CD14-positive monocyte (primary cell): Measurements from ENCODE around the gene PROSER1. TPM values are rescaled to one million over a fixed set of nuclear protein-coding genes. Genes with fewer than 3 reads are reported as not detected.

ENCODE experiments used
- DNase-seq, 3 donors: peaks; one replicate each; pipeline ENCODE4 v3.0.0-alpha.2; 2011 to 2022
- H2AFZ ChIP-seq: 2 replicates; pipeline ENCODE4 v1.6.0; 2012; ENCODE audit warnings: mild to moderate bottlenecking, low read depth, low read length, inconsistent platforms; ENCODE audit not compliant: insufficient read depth, poor library complexity, severe bottlenecking
- H3K27ac ChIP-seq, 2 donors: 1 replicate in 1 of 2; 2 replicates in 1 of 2; pipeline ENCODE4 v1.5.1; 2012 to 2013; ENCODE audit warnings: low read length in 2 of 2, control low read depth in 1 of 2, inconsistent platforms in 1 of 2, low read depth in 1 of 2, mild to moderate bottlenecking in 1 of 2
- H3K27me3 ChIP-seq, 2 donors: one replicate each; pipeline versions ENCODE4 v1.6.0 to v1.6.1; 2011 to 2013; ENCODE audit warnings: low read length in 2 of 2; ENCODE audit not compliant: control insufficient read depth in 2 of 2, insufficient read depth in 2 of 2
- H3K36me3 ChIP-seq, 2 donors: replicated peaks in 1 of 2; 1 replicate in 1 of 2; 2 replicates in 1 of 2; pipeline versions ENCODE4 v1.5.1 to v1.6.1; 2012 to 2013; ENCODE audit warnings: low read length in 2 of 2, control low read depth in 1 of 2, inconsistent platforms in 1 of 2, mild to moderate bottlenecking in 1 of 2; ENCODE audit not compliant: insufficient read depth in 2 of 2, control insufficient read depth in 1 of 2
- H3K4me1 ChIP-seq, 2 donors: 1 replicate in 1 of 2; 2 replicates in 1 of 2; pipeline versions ENCODE4 v1.5.1 to v1.6.1; 2012 to 2013; ENCODE audit warnings: low read length in 2 of 2, control low read depth in 1 of 2, inconsistent platforms in 1 of 2, mild to moderate bottlenecking in 1 of 2, moderate library complexity in 1 of 2; ENCODE audit not compliant: insufficient read depth in 2 of 2, control insufficient read depth in 1 of 2
- H3K4me2 ChIP-seq: replicated peaks from 2 replicates; pipeline ENCODE3; 2012; ENCODE audit warnings: low read length, moderate library complexity, mild to moderate bottlenecking; ENCODE audit not compliant: poor library complexity, severe bottlenecking; ENCODE audit errors: extremely low read depth
- H3K4me3 ChIP-seq, 3 experiments: fragments of 200-600 bp in 1 of 3; sonication (generic) in 1 of 3; replicated peaks in 1 of 3; 1 replicate in 2 of 3; 2 replicates in 1 of 3; pipeline ENCODE4 v1.5.1; 2011 to 2013; ENCODE audit warnings: low read length in 3 of 3, mild to moderate bottlenecking in 3 of 3, control low read depth in 2 of 3, low read depth in 2 of 3, inconsistent platforms in 1 of 3, moderate library complexity in 1 of 3
- H3K79me2 ChIP-seq: 2 replicates; pipeline ENCODE4 v1.6.0; 2012; ENCODE audit warnings: mild to moderate bottlenecking, control low read depth, inconsistent platforms, low read length, moderate library complexity; ENCODE audit not compliant: insufficient read depth
- H3K9ac ChIP-seq: 2 replicates; pipeline ENCODE4 v1.6.0; 2017; ENCODE audit warnings: low read length, mild to moderate bottlenecking; ENCODE audit not compliant: insufficient read depth, poor library complexity, severe bottlenecking
- H3K9me3 ChIP-seq, 2 donors: replicated peaks in 1 of 2; 1 replicate in 1 of 2; 2 replicates in 1 of 2; pipeline versions ENCODE4 v1.5.1 to v1.6.1; 2012 to 2013; ENCODE audit warnings: low read length in 2 of 2, control low read depth in 1 of 2; ENCODE audit not compliant: control insufficient read depth in 1 of 2, insufficient read depth in 1 of 2
- H4K20me1 ChIP-seq: 2 replicates; pipeline ENCODE4 v1.6.0; 2012; ENCODE audit warnings: mild to moderate bottlenecking, low read length, control low read depth, moderate library complexity; ENCODE audit not compliant: insufficient read depth
- H3K27ac Mint-ChIP-seq, 7 donors: one replicate each; pipeline ENCODE4 v1.8.0; 2020; ENCODE audit warnings: mild to moderate bottlenecking in 7 of 7, mixed read lengths in 7 of 7, moderate library complexity in 6 of 7, inconsistent platforms in 2 of 7
- H3K27me3 Mint-ChIP-seq, 3 donors: one replicate each; pipeline ENCODE4 v1.8.0; 2021 to 2022; ENCODE audit warnings: low read depth in 3 of 3, mild to moderate bottlenecking in 3 of 3, mixed read lengths in 3 of 3, moderate library complexity in 3 of 3, inconsistent platforms in 1 of 3
- H3K36me3 Mint-ChIP-seq, 2 donors: one replicate each; pipeline ENCODE4 v1.8.0; 2020; ENCODE audit warnings: mixed read lengths in 2 of 2, inconsistent platforms in 1 of 2, mild to moderate bottlenecking in 1 of 2
- H3K4me1 Mint-ChIP-seq: one replicate; pipeline ENCODE4 v1.8.0; 2020; ENCODE audit warnings: mild to moderate bottlenecking, mixed read lengths
- H3K4me3 Mint-ChIP-seq, 2 donors: one replicate each; pipeline ENCODE4 v1.8.0; 2020; ENCODE audit warnings: mild to moderate bottlenecking in 2 of 2, mixed read lengths in 2 of 2, moderate library complexity in 1 of 2
- H3K9me3 Mint-ChIP-seq, 7 donors: one replicate each; pipeline ENCODE4 v1.8.0; 2020 to 2022; ENCODE audit warnings: mixed read lengths in 7 of 7, mild to moderate bottlenecking in 6 of 7, moderate library complexity in 6 of 7, inconsistent platforms in 2 of 7
- WGBS: methylation state at CpG from one replicate; pipeline ENCODE4 v1.1.5; 2013; ENCODE audit warnings: missing lambda C conversion rate; ENCODE audit not compliant: insufficient coverage; 5-methylcytosine and 5-hydroxymethylcytosine counted together
- intact Hi-C, 2 donors: fragments of 100-400 bp; cut with micrococcal nuclease; formaldehyde crosslinking; loops; one replicate each; pipeline versions ENCODE4 v1.15.0 to v1.15.1; 2023
- polyA plus RNA-seq, 3 donors: library from polyadenylated mRNA; depleted of rRNA in 1 of 3; unstranded in 2 of 3; stranded (reverse) in 1 of 3; fragments of 300-500 nt in 2 of 3; fragments of >200 nt in 1 of 3; fragmentation: Illumina TruSeq in 2 of 3; gene quantifications; 1 replicate in 2 of 3; 2 replicates in 1 of 3; pipeline ENCODE4 v1.2.3, GENCODE V29; 2012 to 2021
- TF ChIP-seq, protein P1 (sequence below): fragments of 200-600 bp; IDR thresholded peaks from one replicate; pipeline ENCODE4 v1.8.0; 2022; ENCODE audit warnings: antibody characterized with exemption, mild to moderate bottlenecking

Gene PROSER1
- polyA plus RNA-seq, 3 donors, result 4.6 to 28.5 (median 9.1) TPM

DNA sequence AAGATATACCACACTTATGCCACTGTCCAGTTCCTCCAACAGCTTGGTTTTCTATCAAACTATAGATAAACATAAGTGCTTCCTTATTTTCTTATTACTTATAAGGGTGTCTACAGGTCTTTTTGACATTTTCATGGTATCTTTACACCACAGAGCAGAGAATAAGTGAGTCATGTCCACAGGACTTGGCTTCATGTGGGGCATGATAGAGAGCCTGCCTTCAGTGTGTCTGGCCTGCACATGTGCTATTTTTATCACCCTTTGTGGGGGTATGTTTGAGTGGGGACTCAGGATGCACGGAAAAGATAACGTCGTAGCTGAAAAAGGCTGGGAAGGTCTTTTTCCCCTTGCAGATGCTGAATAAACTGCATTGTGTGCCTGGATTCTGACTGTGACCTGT lies 39.1 kb downstream of the PROSER1 start:
- Histone ChIP-seq H3K27ac (no peak overlapping the region), H3K9me3 (no peaks in the 10 kb centered on the region), H3K4me3 (no peak overlapping the region), H4K20me1 (no peaks in the 10 kb centered on the region), H3K27me3 (no peaks in the 10 kb centered on the region), H3K9ac (no peak overlapping the region), H2AFZ (no peak overlapping the region), H3K4me2 (no peak overlapping the region), H3K79me2 (no peaks in the 10 kb centered on the region), H3K4me1 (no peaks in the 10 kb centered on the region), H3K36me3 (no peaks in the 10 kb centered on the region)
- TF ChIP-seq, protein P1, sequence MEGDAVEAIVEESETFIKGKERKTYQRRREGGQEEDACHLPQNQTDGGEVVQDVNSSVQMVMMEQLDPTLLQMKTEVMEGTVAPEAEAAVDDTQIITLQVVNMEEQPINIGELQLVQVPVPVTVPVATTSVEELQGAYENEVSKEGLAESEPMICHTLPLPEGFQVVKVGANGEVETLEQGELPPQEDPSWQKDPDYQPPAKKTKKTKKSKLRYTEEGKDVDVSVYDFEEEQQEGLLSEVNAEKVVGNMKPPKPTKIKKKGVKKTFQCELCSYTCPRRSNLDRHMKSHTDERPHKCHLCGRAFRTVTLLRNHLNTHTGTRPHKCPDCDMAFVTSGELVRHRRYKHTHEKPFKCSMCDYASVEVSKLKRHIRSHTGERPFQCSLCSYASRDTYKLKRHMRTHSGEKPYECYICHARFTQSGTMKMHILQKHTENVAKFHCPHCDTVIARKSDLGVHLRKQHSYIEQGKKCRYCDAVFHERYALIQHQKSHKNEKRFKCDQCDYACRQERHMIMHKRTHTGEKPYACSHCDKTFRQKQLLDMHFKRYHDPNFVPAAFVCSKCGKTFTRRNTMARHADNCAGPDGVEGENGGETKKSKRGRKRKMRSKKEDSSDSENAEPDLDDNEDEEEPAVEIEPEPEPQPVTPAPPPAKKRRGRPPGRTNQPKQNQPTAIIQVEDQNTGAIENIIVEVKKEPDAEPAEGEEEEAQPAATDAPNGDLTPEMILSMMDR, result no peak
- no peaks in the 10 kb centered on the region for H3K27me3 Mint-ChIP-seq
- no peaks in the 10 kb centered on the region for H3K36me3 Mint-ChIP-seq
- H3K27ac Mint-ChIP-seq, result no peak overlapping the region
- WGBS, result 97% methylated on average over 3 of the region's 3 CpGs
- no peaks in the 10 kb centered on the region for H3K4me1 Mint-ChIP-seq
- no peak overlapping the region for H3K4me3 Mint-ChIP-seq
- no peak for DNase-seq
- intact Hi-C loops, result no loop called here
- peaks cover 0 to 3% (median 0%) of the 10 kb centered on the region in 7 donors for H3K9me3 Mint-ChIP-seq

DNA sequence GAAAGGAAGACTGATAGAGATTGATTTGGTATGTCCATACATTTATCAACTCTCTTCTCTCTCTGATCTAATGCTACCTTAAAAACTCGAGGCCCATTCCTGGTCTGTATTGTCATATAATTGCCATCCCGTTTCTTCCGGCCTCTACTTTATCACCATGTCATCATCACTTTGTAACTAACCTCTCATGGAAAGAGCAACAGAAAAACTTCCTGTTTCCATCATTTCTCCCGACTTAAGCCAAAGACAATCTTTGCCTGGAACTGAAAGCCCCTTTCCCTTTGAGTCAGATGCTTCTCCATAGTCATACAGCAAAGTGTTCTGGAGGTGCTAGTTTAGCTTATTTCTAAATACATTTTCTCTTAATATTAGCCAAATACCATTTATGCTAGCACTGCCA lies 44.5 kb downstream of the PROSER1 start:
- H3K9me3 Mint-ChIP-seq, result peaks cover 0 to 3% (median 0%) of the 10 kb centered on the region in 7 donors

More for the DNA sequence above, 44.5 kb downstream of the PROSER1 start:
- no peak for DNase-seq
- H3K27ac Mint-ChIP-seq, result no peak overlapping the region
- no peak overlapping the region for H2AFZ ChIP-seq
- H3K79me2 ChIP-seq, result no peaks in the 10 kb centered on the region
- no peak overlapping the region for H3K4me3 Mint-ChIP-seq
- H4K20me1 ChIP-seq, result no peaks in the 10 kb centered on the region
- TF ChIP-seq, protein P1, result no peak
- H3K36me3 ChIP-seq, result no peaks in the 10 kb centered on the region
- peaks cover 0 to 1% (median 0%) of the 10 kb centered on the region in 3 donors for H3K27me3 Mint-ChIP-seq
- no peak overlapping the region for H3K4me2 ChIP-seq
- no peaks in the 10 kb centered on the region for H3K36me3 Mint-ChIP-seq
- WGBS, result 93% methylated on average over 3 of the region's 4 CpGs
- H3K27ac ChIP-seq, result no peak overlapping the region
- H3K9me3 ChIP-seq, result no peaks in the 10 kb centered on the region
- no peaks in the 10 kb centered on the region for H3K4me1 Mint-ChIP-seq
- H3K27me3 ChIP-seq, result no peaks in the 10 kb centered on the region
- no peak overlapping the region for H3K4me3 ChIP-seq
- no peak overlapping the region for H3K9ac ChIP-seq
- H3K4me1 ChIP-seq, result no peaks in the 10 kb centered on the region
- intact Hi-C loops, result no loop called here
